GM12878 (cell line): ENCODE results near the gene CHST13. TPM values are rescaled to one million over a fixed set of nuclear protein-coding genes. Genes with fewer than 3 reads are reported as not detected.

ENCODE experiments used
- ATAC-seq: fragments of 200-7000 bp; cut with Tn5 transposase; 3 replicates; pipeline ENCODE4 v1.9.1; 2020; ENCODE audit warnings: mild to moderate bottlenecking, moderate library complexity
- BruUV-seq: library from RNA; stranded (reverse); fragments of 400-500 nt; replicated peaks from 2 replicates; lab custom pipeline; 2021; lab: Mats Ljungman, UMichigan
- CTCF ChIA-PET: fragments of 300-600 bp; sonication (Branson Sonifier 250); formaldehyde crosslinking; extraction: SDS; loops from one replicate; lab custom pipeline; 2021; ENCODE audit warnings: inconsistent platforms; lab: Yijun Ruan, JAX
- POLR2A ChIA-PET: fragments of 350-600 bp; formaldehyde crosslinking; extraction: SDS; loops from one replicate; lab custom pipeline; 2021; ENCODE audit warnings: inconsistent platforms; lab: Charles Lee
- RAD21 ChIA-PET: fragments of 300-600 bp; sonication (Branson Sonifier 250); formaldehyde crosslinking; loops from one replicate; lab custom pipeline; 2023; ENCODE audit warnings: antibody characterized with exemption; ENCODE audit not compliant: unreplicated experiment; lab: Charles Lee
- SMC1A ChIA-PET: fragments of 300-600 bp; sonication (Branson Sonifier 250); formaldehyde crosslinking; loops from one replicate; lab custom pipeline; 2023; ENCODE audit not compliant: unreplicated experiment, uncharacterized antibody; lab: Charles Lee
- DNase-seq: peaks from one replicate; pipeline ENCODE4 v3.0.0-alpha.2; 2011; ENCODE audit warnings: low read depth, low spot score
- FAIRE-seq: peaks from 3 replicates; lab custom pipeline; 2011; peaks lifted over from hg19 to GRCh38; lab: Jason Lieb, UNC
- H2AFZ ChIP-seq: 2 replicates; pipeline ENCODE4 v1.6.0; 2011; ENCODE audit warnings: low read depth, low read length, control low read depth; ENCODE audit not compliant: control insufficient read depth
- H3K27ac ChIP-seq: 2 replicates; pipeline ENCODE4 v1.5.1; 2011; ENCODE audit warnings: control low read depth; ENCODE audit not compliant: control insufficient read depth, insufficient read depth
- H3K27me3 ChIP-seq, 2 experiments: replicated peaks in 1 of 2; 2 replicates each; pipeline versions ENCODE4 v1.6.0 to v1.6.1; 2011; ENCODE audit warnings: low read length in 1 of 2; ENCODE audit not compliant: control insufficient read depth in 2 of 2, insufficient read depth in 2 of 2
- H3K36me3 ChIP-seq, 2 experiments: 2 replicates each; pipeline ENCODE4 v1.5.1; 2011; ENCODE audit warnings: low read length in 1 of 2; ENCODE audit not compliant: control insufficient read depth in 2 of 2, insufficient read depth in 2 of 2
- H3K4me1 ChIP-seq: 2 replicates; pipeline ENCODE4 v1.6.1; 2011; ENCODE audit warnings: mild to moderate bottlenecking, low read length, moderate library complexity, mixed read lengths; ENCODE audit not compliant: control insufficient read depth, insufficient read depth
- H3K4me2 ChIP-seq: 2 replicates; pipeline ENCODE4 v1.6.0; 2011; ENCODE audit warnings: control low read depth; ENCODE audit not compliant: control insufficient read depth, insufficient read depth
- H3K4me3 ChIP-seq: fragments of 200-600 bp; sonication (generic); 2 replicates; pipeline ENCODE4 v1.5.1; 2016
- H3K79me2 ChIP-seq: 2 replicates; pipeline ENCODE4 v1.6.0; 2011; ENCODE audit warnings: low read length; ENCODE audit not compliant: control insufficient read depth, insufficient read depth
- H3K9ac ChIP-seq: 2 replicates; pipeline ENCODE4 v1.8.0; 2011; ENCODE audit warnings: low read length, control low read depth, mixed read lengths; ENCODE audit not compliant: control insufficient read depth, insufficient read depth
- H3K9me3 ChIP-seq: replicated peaks from 3 replicates; pipeline ENCODE4 v1.5.1; 2011; ENCODE audit warnings: mild to moderate bottlenecking, low read length; ENCODE audit not compliant: control insufficient read depth, insufficient read depth
- H4K20me1 ChIP-seq: 2 replicates; pipeline ENCODE4 v1.6.0; 2011; ENCODE audit not compliant: control insufficient read depth, insufficient read depth
- EED ChIP-seq: sonication (generic); IDR thresholded peaks from 2 replicates; pipeline ENCODE4 v1.6.1; 2016; ENCODE audit warnings: antibody characterized with exemption, low read depth
- GATAD2B ChIP-seq: fragments of 450-650 bp; conservative IDR thresholded peaks from 2 replicates; pipeline ENCODE4 v1.6.1; 2017; ENCODE audit warnings: low read depth, mild to moderate bottlenecking, moderate library complexity
- PAX8 ChIP-seq: fragments of 450-650 bp; IDR thresholded peaks from 2 replicates; pipeline ENCODE4 v1.6.1; 2017; ENCODE audit warnings: mild to moderate bottlenecking, moderate library complexity
- WGBS: methylation state at CpG from one replicate; pipeline ENCODE4 v1.1.6; 2016; ENCODE audit warnings: low lambda C conversion rate; ENCODE audit not compliant: insufficient replicate concordance, insufficient coverage; ENCODE audit errors: missing lambda C conversion rate; 5-methylcytosine and 5-hydroxymethylcytosine counted together
- in situ Hi-C: fragments of 300-500 bp; cut with MboI; formaldehyde crosslinking; loops from 9 replicates; pipeline ENCODE4 v1.14.3; 2018; ENCODE audit warnings: mixed read lengths
- intact Hi-C: fragments of 100-400 bp; cut with micrococcal nuclease; formaldehyde crosslinking; loops from one replicate; pipeline ENCODE4 v1.14.2; 2022; ENCODE audit not compliant: unreplicated experiment
- polyA plus RNA-seq, 11 experiments: library from polyadenylated mRNA; depleted of rRNA in 4 of 11; unstranded in 6 of 11; stranded (reverse) in 5 of 11; fragments of >200 nt; fragmentation: Nextera tagmentation in 4 of 11; fragmentation: Illumina TruSeq in 1 of 11; extraction: Ambion mirVana in 4 of 11; extraction: Trizol in 1 of 11; gene quantifications; 1 replicate in 1 of 11; 2 replicates in 10 of 11; pipeline versions ENCODE4 v1.2.1 to v1.2.3, GENCODE V29; 2011 to 2016; ENCODE audit warnings: inconsistent platforms in 2 of 11, missing spikeins in 2 of 11, low read depth in 1 of 11
- total RNA-seq, 4 experiments: library from RNA; depleted of rRNA in 3 of 4; stranded (reverse); fragments of >200 nt in 3 of 4; fragmentation: Illumina TruSeq in 1 of 4; extraction: Trizol in 1 of 4; gene quantifications; 2 replicates each; pipeline versions ENCODE4 v1.2.1 to v1.2.3, GENCODE V29; 2013 to 2021
- TF ChIP-seq, protein P1 (sequence below), 3 experiments: IDR thresholded peaks in 2 of 3; conservative IDR thresholded peaks in 1 of 3; 2 replicates each; pipeline ENCODE4 v1.5.1; 2011; ENCODE audit warnings: low read depth in 3 of 3, low read length in 3 of 3, mild to moderate bottlenecking in 3 of 3, control low read depth in 2 of 3, moderate library complexity in 2 of 3, inconsistent platforms in 1 of 3, mixed read lengths in 1 of 3; ENCODE audit not compliant: control insufficient read depth in 2 of 3, insufficient read depth in 1 of 3; ENCODE audit errors: extremely low read depth in 1 of 3

The CHST13 gene
- total and polyA plus RNA-seq, 10 of the 15 experiments (the other 5 are each of a cell fraction or from before 2014, with no cell fraction given): not detected

- no peak for TF ChIP-seq EED
- TF ChIP-seq PAX8: no peak
- TF ChIP-seq GATAD2B: no peak
- TF ChIP-seq, protein P1, sequence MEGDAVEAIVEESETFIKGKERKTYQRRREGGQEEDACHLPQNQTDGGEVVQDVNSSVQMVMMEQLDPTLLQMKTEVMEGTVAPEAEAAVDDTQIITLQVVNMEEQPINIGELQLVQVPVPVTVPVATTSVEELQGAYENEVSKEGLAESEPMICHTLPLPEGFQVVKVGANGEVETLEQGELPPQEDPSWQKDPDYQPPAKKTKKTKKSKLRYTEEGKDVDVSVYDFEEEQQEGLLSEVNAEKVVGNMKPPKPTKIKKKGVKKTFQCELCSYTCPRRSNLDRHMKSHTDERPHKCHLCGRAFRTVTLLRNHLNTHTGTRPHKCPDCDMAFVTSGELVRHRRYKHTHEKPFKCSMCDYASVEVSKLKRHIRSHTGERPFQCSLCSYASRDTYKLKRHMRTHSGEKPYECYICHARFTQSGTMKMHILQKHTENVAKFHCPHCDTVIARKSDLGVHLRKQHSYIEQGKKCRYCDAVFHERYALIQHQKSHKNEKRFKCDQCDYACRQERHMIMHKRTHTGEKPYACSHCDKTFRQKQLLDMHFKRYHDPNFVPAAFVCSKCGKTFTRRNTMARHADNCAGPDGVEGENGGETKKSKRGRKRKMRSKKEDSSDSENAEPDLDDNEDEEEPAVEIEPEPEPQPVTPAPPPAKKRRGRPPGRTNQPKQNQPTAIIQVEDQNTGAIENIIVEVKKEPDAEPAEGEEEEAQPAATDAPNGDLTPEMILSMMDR (IDR thresholded peaks at IDR 0.05 in 2 of 3, conservative IDR thresholded peaks at IDR 0.05 in 1 of 3; ENCODE audit: control insufficient read depth in 2 of 3, extremely low read depth in 1 of 3, insufficient read depth in 1 of 3, low read depth in 3 of 3, low read length in 3 of 3): no peak
- SMC1A ChIA-PET: no interaction called here
Measured at GRCh38 chr3:126562737-126563276, 38.9 kb downstream of the CHST13 start.

More at GRCh38 chr3:126562737-126563276, 38.9 kb downstream of the CHST13 start:
- BruUV-seq: no TSS peak
- Histone ChIP-seq H3K9ac (no peak overlapping the region), H3K9me3 (no peaks in the 10 kb centered on the region; the same call in 2 of the 3 replicates), H3K27ac (no peak overlapping the region), H3K4me1 (no peaks in the 10 kb centered on the region), H4K20me1 (no peaks in the 10 kb centered on the region), H3K36me3 (no peaks in the 10 kb centered on the region), H3K79me2 (no peaks in the 10 kb centered on the region), H3K4me2 (no peak overlapping the region), H3K4me3 (no peak overlapping the region), H2AFZ (no peak overlapping the region), H3K27me3 (no peaks in the 10 kb centered on the region; a peak in 1 of 4 replicates)
- intact Hi-C loops: no loop called here
- DNase-seq: no peak
- ChIA-PET RAD21 (no interaction called here), CTCF (interaction anchor here (0.6 to 0.7 kb wide), 2 partner anchors 81 to 564 kb away, joined by 3 to 4 read pairs; no protein-coding TSS in a partner anchor), POLR2A (no interaction called here)
- ATAC-seq: no peak
- 27% methylated on average over 2 of the region's 2 CpGs for WGBS
- in situ Hi-C loops: no loop called here
- FAIRE-seq: no peak
